Peyer's patch (tissue), 4 donors: ENCODE results near the gene SLC2A4.
A peak's percentile ranks its signal among the peaks of the same experiment; 100 is the strongest.

Experiments
- CTCF ChIP-seq, 6 experiments: fragments of 450-650 bp in 4 of 6; fragments of 200-600 bp in 2 of 6; sonication (generic) in 1 of 6; IDR thresholded peaks; one replicate each; pipeline ENCODE4 v1.5.1; 2017 to 2019; ENCODE audit warnings: antibody characterized with exemption in 6 of 6, mild to moderate bottlenecking in 3 of 6, moderate library complexity in 1 of 6
- POLR2A ChIP-seq, 2 donors: fragments of 450-650 bp; IDR thresholded peaks; one replicate each; pipeline ENCODE4 v1.5.1; 2017; ENCODE audit warnings: antibody characterized with exemption in 2 of 2, mild to moderate bottlenecking in 2 of 2, moderate library complexity in 2 of 2

DNA sequence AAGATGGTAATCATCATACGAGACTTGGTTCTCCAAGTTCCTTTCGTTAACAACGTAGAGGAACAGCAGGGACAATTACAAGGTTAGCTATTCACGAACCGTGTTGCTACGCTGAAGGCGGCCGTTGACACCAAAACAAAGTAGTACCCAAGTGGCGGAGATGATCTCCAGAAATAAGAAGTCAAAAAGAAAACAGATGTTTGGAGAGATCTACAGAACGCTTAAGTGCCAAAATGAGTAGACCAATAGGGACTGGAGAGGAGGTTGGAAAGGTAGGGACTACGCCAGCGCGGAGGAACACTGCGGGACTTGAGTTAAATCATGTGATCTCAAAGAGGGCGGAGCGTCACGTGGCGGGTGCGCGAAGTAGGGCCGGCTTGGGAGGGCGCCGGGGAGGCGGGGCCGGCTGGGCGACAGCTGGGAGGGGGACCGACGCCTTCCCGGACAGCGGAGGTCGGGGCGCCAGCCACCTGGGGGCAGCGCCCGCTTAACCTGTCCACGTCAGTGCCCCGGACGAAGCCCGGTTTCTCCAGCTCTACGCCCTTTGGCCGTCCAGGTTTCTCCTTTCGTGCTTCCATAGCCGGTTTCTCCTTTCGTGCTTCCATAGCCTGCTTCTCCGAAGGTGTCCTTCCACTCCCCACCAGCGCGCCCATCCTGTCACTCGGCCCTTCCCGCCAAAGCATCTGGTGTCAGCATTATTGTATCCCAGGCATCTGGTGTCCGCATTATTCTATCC, 38.6 kb upstream of the SLC2A4 start:
- TF ChIP-seq CTCF (IDR thresholded peaks at IDR 0.05) (peak in 3 of 6 experiments; percentile 5 to 25 (median 5)), POLR2A (IDR thresholded peaks at IDR 0.05) (peak; percentile 47 to 59)
